ENCODE measurements around the gene NFAT5. TPM values are rescaled to one million over a fixed set of nuclear protein-coding genes. Genes with fewer than 3 reads are reported as not detected.

Gene NFAT5
- total RNA-seq, 4 donors from 2014 or later: 76.1 to 122 (median 102) TPM

DNA sequence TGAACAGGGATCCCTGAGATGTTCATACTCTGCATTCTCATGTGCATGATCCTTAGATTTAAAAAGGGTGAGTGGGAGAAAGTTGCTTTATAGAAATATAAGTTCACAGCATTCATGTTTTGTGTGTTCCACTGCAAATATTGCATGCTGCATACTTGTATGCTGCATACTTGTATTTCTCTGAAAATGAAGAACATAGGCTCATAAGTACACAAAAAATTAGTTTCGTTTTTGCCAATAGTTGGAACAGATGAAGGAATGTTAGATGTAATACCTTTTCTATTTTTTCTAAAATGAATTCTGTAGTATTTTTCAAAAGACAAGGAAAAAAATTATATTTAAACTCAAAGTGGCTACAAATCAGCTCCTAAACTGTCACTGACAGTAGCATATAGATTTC lies 79.0 kb downstream of the NFAT5 start:
- intact Hi-C loops (cut with DNase I): no loop called here
- DNase-seq: no peak
- no peaks in the 10 kb centered on the region for H3K27me3 ChIP-seq
- WGBS, 2 donors: 34 to 59% methylated on average over 1 of the region's 1 CpG
- no peaks in the 10 kb centered on the region for H3K9me3 ChIP-seq
- no peak overlapping the region for H3K4me3 ChIP-seq (replicated peaks in 1 of 3)
- peaks cover 5 to 7% of the 10 kb centered on the region in 2 donors for H3K36me3 ChIP-seq
- TF ChIP-seq POLR2A (IDR thresholded peaks at IDR 0.05): no peak
- TF ChIP-seq CTCF (IDR thresholded peaks at IDR 0.05): no peak
- H3K4me1 ChIP-seq: peaks cover 12 to 13% of the 10 kb centered on the region in 2 donors
- H3K27ac ChIP-seq: no peak overlapping the region

GRCh38 chr16:69647020-69647419 lies 81.3 kb downstream of the NFAT5 start:
- Histone ChIP-seq H3K4me1 (peaks cover 12 to 13% of the 10 kb centered on the region in 2 donors), H3K27ac (no peak overlapping the region), H3K4me3 (replicated peaks in 1 of 3) (no peak overlapping the region), H3K9me3 (no peaks in the 10 kb centered on the region), H3K36me3 (peaks cover 5 to 7% of the 10 kb centered on the region in 2 donors), H3K27me3 (no peaks in the 10 kb centered on the region)
- WGBS, 2 donors: 95 to 98% methylated on average over 5 of the region's 5 CpGs
- no peak for TF ChIP-seq CTCF (IDR thresholded peaks at IDR 0.05)
- no peak for TF ChIP-seq POLR2A (IDR thresholded peaks at IDR 0.05)
- no peak for DNase-seq
- intact Hi-C loops (cut with DNase I): no loop called here

GRCh38 chr16:69651217-69651616 lies 85.5 kb downstream of the NFAT5 start:
- 98 to 100% methylated on average over 2 of the region's 2 CpGs for WGBS, 2 donors
- H3K36me3 ChIP-seq: peaks cover 23 to 26% of the 10 kb centered on the region in 2 donors
- TF ChIP-seq POLR2A (IDR thresholded peaks at IDR 0.05): no peak
- TF ChIP-seq CTCF (IDR thresholded peaks at IDR 0.05): no peak

DNA sequence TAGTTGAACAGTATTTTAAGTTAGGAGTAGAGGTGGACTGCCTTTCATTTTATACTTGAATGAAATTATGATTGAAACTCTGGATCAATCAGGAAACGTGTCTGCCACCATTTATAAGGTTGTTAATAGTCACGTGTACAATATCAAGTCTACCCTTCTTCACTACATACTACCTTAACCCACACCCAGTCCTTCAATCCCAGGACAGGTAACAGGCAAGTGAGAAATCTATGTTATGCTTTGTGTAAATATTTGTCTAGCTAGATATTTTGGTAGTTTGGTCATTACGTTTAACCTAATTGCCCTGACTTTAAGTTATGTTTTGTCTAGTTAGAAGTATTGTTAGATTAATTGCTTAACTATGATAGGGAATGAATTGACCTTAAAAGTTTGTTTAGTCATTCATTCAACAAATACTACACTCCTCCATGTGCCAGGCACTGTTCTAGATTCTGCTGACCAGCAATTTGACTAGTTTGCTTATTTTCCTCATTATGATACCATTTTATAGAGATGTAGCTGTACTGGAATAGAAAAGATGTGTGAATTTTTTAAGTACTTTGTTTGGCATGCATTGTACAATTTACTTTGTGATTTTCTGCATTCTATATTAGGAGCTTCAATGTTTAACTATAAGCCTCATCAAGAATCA lies 88.6 kb downstream of the NFAT5 start:
- intact Hi-C loops (cut with DNase I): no loop called here
- Histone ChIP-seq H3K4me3 (replicated peaks in 1 of 3) (no peak overlapping the region), H3K27ac (no peak overlapping the region), H3K27me3 (no peaks in the 10 kb centered on the region), H3K4me1 (no peaks in the 10 kb centered on the region), H3K9me3 (no peaks in the 10 kb centered on the region), H3K36me3 (peaks cover 27 to 41% of the 10 kb centered on the region in 2 donors)
- WGBS, 2 donors: 93 to 94% methylated on average over 3 of the region's 3 CpGs
- no peak for DNase-seq
- TF ChIP-seq CTCF (IDR thresholded peaks at IDR 0.05) (no peak), POLR2A (IDR thresholded peaks at IDR 0.05) (no peak)

More at GRCh38 chr16:69651217-69651616, 85.5 kb downstream of the NFAT5 start:
- Histone ChIP-seq H3K27ac (no peak overlapping the region), H3K4me3 (replicated peaks in 1 of 3) (no peak overlapping the region), H3K9me3 (no peaks in the 10 kb centered on the region), H3K27me3 (no peaks in the 10 kb centered on the region), H3K4me1 (no peaks in the 10 kb centered on the region)
- no peak for DNase-seq
- intact Hi-C loops (cut with DNase I): no loop called here

DNA sequence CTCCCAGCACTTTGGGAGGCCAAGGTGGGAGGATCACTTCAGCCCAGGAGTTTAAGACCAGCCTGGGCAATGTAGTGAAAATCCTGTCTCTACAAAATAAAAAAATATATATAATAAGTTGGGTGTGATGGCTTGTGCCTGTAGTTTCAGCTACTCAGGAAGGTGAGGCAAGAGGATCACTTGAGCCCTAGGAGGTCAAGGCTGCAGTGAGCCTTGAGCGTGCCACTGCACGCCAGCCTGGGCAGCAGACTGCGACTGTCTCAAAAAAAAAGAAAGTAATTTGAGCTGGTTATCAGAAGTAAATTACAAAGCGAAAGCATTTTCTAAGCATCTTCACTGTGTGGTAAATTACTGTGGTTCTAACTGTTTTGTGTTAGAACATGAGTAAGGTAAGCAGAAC lies 94.4 kb downstream of the NFAT5 start:
- WGBS, 2 donors: 77 to 87% methylated on average over 4 of the region's 4 CpGs
- no peak for TF ChIP-seq POLR2A (IDR thresholded peaks at IDR 0.05)
- no peak for TF ChIP-seq CTCF (IDR thresholded peaks at IDR 0.05)
- intact Hi-C loops (cut with DNase I): no loop called here
- no peaks in the 10 kb centered on the region for H3K4me1 ChIP-seq
- peaks cover 34 to 44% of the 10 kb centered on the region in 2 donors for H3K36me3 ChIP-seq
- H3K4me3 ChIP-seq (replicated peaks in 1 of 3): no peak overlapping the region
- H3K27ac ChIP-seq: no peak overlapping the region
- no peaks in the 10 kb centered on the region for H3K27me3 ChIP-seq
- H3K9me3 ChIP-seq: no peaks in the 10 kb centered on the region
- peak in 1 of 2 donors; percentile 43 for DNase-seq
